IMR-90 (cell line): Measurements from ENCODE around the gene NACC1.

Source experiments
- CEBPB ChIP-seq: IDR thresholded peaks from 2 replicates; pipeline ENCODE4 v1.6.1; 2012; ENCODE audit warnings: low read depth, low read length, improper control_type of control experiment
- POLR2A ChIP-seq: IDR thresholded peaks from 2 replicates; pipeline ENCODE4 v1.6.1; 2012; ENCODE audit warnings: mild to moderate bottlenecking, low read depth, low read length
- TF ChIP-seq, protein P1 (sequence below): conservative IDR thresholded peaks from 2 replicates; pipeline ENCODE4 v1.5.1; 2012; ENCODE audit warnings: mild to moderate bottlenecking, low read depth, low read length, improper control_type of control experiment

DNA sequence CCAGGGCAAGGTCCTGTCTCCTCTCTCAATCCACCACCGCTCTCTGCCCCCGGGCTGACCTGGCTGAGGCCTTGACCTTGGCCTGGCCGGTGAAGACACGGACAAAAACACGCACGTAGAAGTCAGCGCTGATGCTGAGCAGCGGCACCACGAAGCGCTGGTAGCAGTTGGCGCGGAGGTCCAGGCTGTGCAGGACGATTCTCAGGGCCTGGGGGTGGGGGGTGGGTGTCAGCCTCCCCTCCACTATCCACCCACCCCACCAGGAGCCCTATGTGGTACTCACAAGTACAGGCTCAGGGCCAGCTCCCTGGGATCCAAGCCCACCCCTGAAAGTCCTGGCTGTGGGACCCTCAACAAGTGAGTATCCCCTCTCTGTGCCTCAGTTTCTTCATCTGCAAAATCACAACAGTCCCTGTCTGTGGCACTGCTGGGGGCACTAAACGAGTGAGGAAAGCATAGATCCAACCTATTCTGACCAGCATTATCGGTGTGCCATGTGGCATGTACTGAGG lies 7.9 kb upstream of the NACC1 start:
- TF ChIP-seq, protein P1, sequence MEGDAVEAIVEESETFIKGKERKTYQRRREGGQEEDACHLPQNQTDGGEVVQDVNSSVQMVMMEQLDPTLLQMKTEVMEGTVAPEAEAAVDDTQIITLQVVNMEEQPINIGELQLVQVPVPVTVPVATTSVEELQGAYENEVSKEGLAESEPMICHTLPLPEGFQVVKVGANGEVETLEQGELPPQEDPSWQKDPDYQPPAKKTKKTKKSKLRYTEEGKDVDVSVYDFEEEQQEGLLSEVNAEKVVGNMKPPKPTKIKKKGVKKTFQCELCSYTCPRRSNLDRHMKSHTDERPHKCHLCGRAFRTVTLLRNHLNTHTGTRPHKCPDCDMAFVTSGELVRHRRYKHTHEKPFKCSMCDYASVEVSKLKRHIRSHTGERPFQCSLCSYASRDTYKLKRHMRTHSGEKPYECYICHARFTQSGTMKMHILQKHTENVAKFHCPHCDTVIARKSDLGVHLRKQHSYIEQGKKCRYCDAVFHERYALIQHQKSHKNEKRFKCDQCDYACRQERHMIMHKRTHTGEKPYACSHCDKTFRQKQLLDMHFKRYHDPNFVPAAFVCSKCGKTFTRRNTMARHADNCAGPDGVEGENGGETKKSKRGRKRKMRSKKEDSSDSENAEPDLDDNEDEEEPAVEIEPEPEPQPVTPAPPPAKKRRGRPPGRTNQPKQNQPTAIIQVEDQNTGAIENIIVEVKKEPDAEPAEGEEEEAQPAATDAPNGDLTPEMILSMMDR: no peak
- TF ChIP-seq POLR2A (no peak), CEBPB (no peak)
